IMR-90 (cell line): ENCODE results near the gene TEX35. TPM values are rescaled to one million over a fixed set of nuclear protein-coding genes. Genes with fewer than 3 reads are reported as not detected.

Source experiments
- ATAC-seq: fragments of 200-7000 bp; cut with Tn5 transposase; 2 replicates; pipeline ENCODE4 v1.9.1; 2020; ENCODE audit warnings: low read depth, mild to moderate bottlenecking, moderate library complexity
- BruUV-seq: library from RNA; stranded (reverse); fragments of 400-500 nt; replicated peaks from 2 replicates; lab custom pipeline; 2021; lab: Mats Ljungman, UMichigan
- CTCF ChIA-PET: fragments of 300-600 bp; formaldehyde crosslinking; extraction: SDS; loops from one replicate; lab custom pipeline; 2021; ENCODE audit warnings: antibody characterized with exemption; lab: Yijun Ruan, JAX
- POLR2A ChIA-PET: fragments of 300-600 bp; sonication (Branson Sonifier 250); formaldehyde crosslinking; loops from one replicate; lab custom pipeline; 2022; ENCODE audit warnings: antibody characterized with exemption; ENCODE audit not compliant: unreplicated experiment; lab: Charles Lee
- DNase-seq: peaks from one replicate; pipeline ENCODE4 v3.0.0; 2013
- H2AFZ ChIP-seq: replicated peaks from 2 replicates; pipeline ENCODE3; 2013; ENCODE audit warnings: low read length, mild to moderate bottlenecking; ENCODE audit not compliant: poor library complexity
- H2AK5ac ChIP-seq: 2 replicates; pipeline ENCODE4 v1.6.1; 2013; ENCODE audit warnings: low read depth, low read length, inconsistent platforms
- H2AK9ac ChIP-seq: replicated peaks from 2 replicates; pipeline ENCODE3; 2013; ENCODE audit warnings: mild to moderate bottlenecking, low read depth, low read length, moderate library complexity; ENCODE audit not compliant: poor library complexity
- H2BK120ac ChIP-seq: 2 replicates; pipeline ENCODE4 v1.6.1; 2013; ENCODE audit warnings: low read depth, low read length, inconsistent platforms
- H2BK15ac ChIP-seq: 3 replicates; pipeline ENCODE4 v1.6.1; 2013; ENCODE audit warnings: low read depth, low read length, inconsistent platforms
- H2BK20ac ChIP-seq: 2 replicates; pipeline ENCODE4 v1.6.1; 2013; ENCODE audit warnings: low read depth, mild to moderate bottlenecking, inconsistent platforms, low read length, moderate library complexity
- H2BK5ac ChIP-seq: 2 replicates; pipeline ENCODE4 v1.6.1; 2013; ENCODE audit warnings: mild to moderate bottlenecking, low read depth, low read length, inconsistent platforms; ENCODE audit not compliant: poor library complexity, severe bottlenecking
- H3K14ac ChIP-seq: replicated peaks from 2 replicates; pipeline ENCODE4 v1.6.1; 2013; ENCODE audit warnings: low read depth, low read length, inconsistent platforms
- H3K18ac ChIP-seq: 2 replicates; pipeline ENCODE4 v1.6.1; 2013; ENCODE audit warnings: low read depth, low read length, control low read depth
- H3K23ac ChIP-seq: 2 replicates; pipeline ENCODE4 v1.6.1; 2013; ENCODE audit warnings: low read depth, low read length, inconsistent platforms
- H3K27ac ChIP-seq: 2 replicates; pipeline ENCODE4 v1.5.1; 2013; ENCODE audit warnings: mild to moderate bottlenecking, control low read depth, low read length; ENCODE audit not compliant: insufficient read depth
- H3K27me3 ChIP-seq: 2 replicates; pipeline ENCODE4 v1.6.1; 2013; ENCODE audit warnings: low read length; ENCODE audit not compliant: control insufficient read depth, insufficient read depth
- H3K36me3 ChIP-seq: 2 replicates; pipeline ENCODE4 v1.6.1; 2013; ENCODE audit warnings: low read length, mixed read lengths; ENCODE audit not compliant: control insufficient read depth, insufficient read depth
- H3K4ac ChIP-seq: 2 replicates; pipeline ENCODE4 v1.6.1; 2013; ENCODE audit warnings: low read depth, low read length, inconsistent platforms
- H3K4me1 ChIP-seq: 2 replicates; pipeline ENCODE4 v1.6.1; 2013; ENCODE audit warnings: low read length, mixed read lengths; ENCODE audit not compliant: control insufficient read depth, insufficient read depth
- H3K4me2 ChIP-seq: 2 replicates; pipeline ENCODE4 v1.6.1; 2013; ENCODE audit warnings: low read depth, mild to moderate bottlenecking, control low read depth, low read length, moderate library complexity
- H3K4me3 ChIP-seq: 2 replicates; pipeline ENCODE4 v1.5.1; 2013; ENCODE audit warnings: low read depth, mild to moderate bottlenecking, control low read depth, low read length, moderate library complexity; ENCODE audit not compliant: insufficient read depth
- H3K56ac ChIP-seq: 2 replicates; pipeline ENCODE4 v1.6.1; 2013; ENCODE audit warnings: low read length, inconsistent platforms; ENCODE audit not compliant: insufficient read depth; ENCODE audit errors: extremely low read depth
- H3K79me1 ChIP-seq, 2 experiments: 2 replicates each; pipeline ENCODE4 v1.6.1; 2013; ENCODE audit warnings: low read length in 2 of 2, inconsistent platforms in 1 of 2, low read depth in 1 of 2
- H3K9ac ChIP-seq: 2 replicates; pipeline ENCODE4 v1.6.1; 2013; ENCODE audit warnings: low read depth, low read length, control low read depth
- H3K9me1 ChIP-seq: 2 replicates; pipeline ENCODE4 v1.6.1; 2013; ENCODE audit warnings: low read length, inconsistent platforms; ENCODE audit not compliant: insufficient read depth
- H3K9me3 ChIP-seq: 2 replicates; pipeline ENCODE4 v1.6.1; 2013; ENCODE audit warnings: low read length; ENCODE audit not compliant: control insufficient read depth, insufficient read depth
- H4K20me1 ChIP-seq: 2 replicates; pipeline ENCODE4 v1.6.1; 2013; ENCODE audit warnings: low read length, inconsistent platforms; ENCODE audit not compliant: insufficient read depth
- H4K5ac ChIP-seq: 2 replicates; pipeline ENCODE4 v1.6.1; 2013; ENCODE audit warnings: mild to moderate bottlenecking, low read depth, low read length, control low read depth
- H4K8ac ChIP-seq, 2 experiments: 2 replicates each; pipeline ENCODE4 v1.6.1; 2013; ENCODE audit warnings: low read depth in 2 of 2, low read length in 2 of 2, control low read depth in 1 of 2, inconsistent platforms in 1 of 2
- H4K91ac ChIP-seq: 2 replicates; pipeline ENCODE4 v1.6.1; 2013; ENCODE audit warnings: low read depth, low read length, inconsistent platforms; ENCODE audit not compliant: insufficient read depth
- BHLHE40 ChIP-seq: fragments of 150-350 bp; IDR thresholded peaks from 2 replicates; pipeline ENCODE4 v1.6.1; 2016; ENCODE audit warnings: mild to moderate bottlenecking, low read depth, low read length
- CHD1 ChIP-seq: IDR thresholded peaks from 2 replicates; pipeline ENCODE4 v1.6.1; 2012; ENCODE audit warnings: low read depth, low read length, improper control_type of control experiment
- MAFK ChIP-seq: IDR thresholded peaks from 2 replicates; pipeline ENCODE4 v1.6.1; 2012; ENCODE audit warnings: low read depth, low read length, improper control_type of control experiment
- MAZ ChIP-seq: IDR thresholded peaks from 2 replicates; pipeline ENCODE4 v1.6.1; 2012; ENCODE audit warnings: low read depth, mild to moderate bottlenecking, low read length, improper control_type of control experiment, moderate library complexity, borderline replicate concordance
- RAD21 ChIP-seq: IDR thresholded peaks from 2 replicates; pipeline ENCODE4 v1.6.1; 2012; ENCODE audit warnings: low read length, improper control_type of control experiment
- RCOR1 ChIP-seq: IDR thresholded peaks from 2 replicates; pipeline ENCODE4 v1.6.1; 2012; ENCODE audit warnings: mild to moderate bottlenecking, low read length, improper control_type of control experiment; ENCODE audit not compliant: insufficient replicate concordance
- RFX5 ChIP-seq: IDR thresholded peaks from 2 replicates; pipeline ENCODE4 v1.8.0; 2012; ENCODE audit warnings: low read depth, mild to moderate bottlenecking, low read length, moderate library complexity
- WGBS, 2 experiments: methylation state at CpG; one replicate each; pipeline versions ENCODE4 v1.1.5 to v1.1.7; 2013; ENCODE audit warnings: missing lambda C conversion rate in 2 of 2; ENCODE audit not compliant: insufficient read length in 1 of 2; ENCODE audit errors: extremely low coverage in 2 of 2; 5-methylcytosine and 5-hydroxymethylcytosine counted together
- dilution Hi-C: fragments of 300-500 bp; cut with HindIII; formaldehyde crosslinking; loops from one replicate; pipeline ENCODE4 v1.14.3; 2018; ENCODE audit warnings: low sequenced_read_pairs; ENCODE audit not compliant: unreplicated experiment
- in situ Hi-C: fragments of 300-500 bp; cut with MboI; formaldehyde crosslinking; loops from 3 replicates; pipeline ENCODE4 v1.14.3; 2019; ENCODE audit warnings: low sequenced_read_pairs, inconsistent platforms, mixed read lengths
- intact Hi-C: fragments of 100-400 bp; cut with micrococcal nuclease; formaldehyde crosslinking; loops from 2 replicates; pipeline ENCODE4 v1.10.0; 2022
- polyA plus RNA-seq, 3 experiments: library from polyadenylated mRNA; depleted of rRNA; stranded (reverse); fragments of >200 nt; gene quantifications; 2 replicates each; pipeline ENCODE4 v1.2.3, GENCODE V29; 2012; ENCODE audit warnings: low replicate concordance in 1 of 3
- total RNA-seq: library from RNA; depleted of rRNA; stranded (reverse); fragments of >200 nt; gene quantifications from 2 replicates; pipeline ENCODE4 v1.2.3, GENCODE V29; 2012
- TF ChIP-seq, protein P1 (sequence below): fragments of 150-350 bp; IDR thresholded peaks from 2 replicates; pipeline ENCODE4 v1.6.1; 2016; ENCODE audit warnings: low read depth, mild to moderate bottlenecking, low read length, moderate library complexity, borderline replicate concordance
- TF ChIP-seq, protein P2 (sequence below): fragments of 150-350 bp; IDR thresholded peaks from 2 replicates; pipeline ENCODE4 v1.6.1; 2017; ENCODE audit warnings: mild to moderate bottlenecking, antibody characterized with exemption, low read length, low read depth
- TF ChIP-seq, protein P3 (sequence below): conservative IDR thresholded peaks from 2 replicates; pipeline ENCODE4 v1.5.1; 2012; ENCODE audit warnings: mild to moderate bottlenecking, low read depth, low read length, improper control_type of control experiment

The TEX35 gene
- total and polyA plus RNA-seq, 2 of the 4 experiments (the other 2 are of a cell fraction) = 0.05 TPM; not detected in 1

DNA sequence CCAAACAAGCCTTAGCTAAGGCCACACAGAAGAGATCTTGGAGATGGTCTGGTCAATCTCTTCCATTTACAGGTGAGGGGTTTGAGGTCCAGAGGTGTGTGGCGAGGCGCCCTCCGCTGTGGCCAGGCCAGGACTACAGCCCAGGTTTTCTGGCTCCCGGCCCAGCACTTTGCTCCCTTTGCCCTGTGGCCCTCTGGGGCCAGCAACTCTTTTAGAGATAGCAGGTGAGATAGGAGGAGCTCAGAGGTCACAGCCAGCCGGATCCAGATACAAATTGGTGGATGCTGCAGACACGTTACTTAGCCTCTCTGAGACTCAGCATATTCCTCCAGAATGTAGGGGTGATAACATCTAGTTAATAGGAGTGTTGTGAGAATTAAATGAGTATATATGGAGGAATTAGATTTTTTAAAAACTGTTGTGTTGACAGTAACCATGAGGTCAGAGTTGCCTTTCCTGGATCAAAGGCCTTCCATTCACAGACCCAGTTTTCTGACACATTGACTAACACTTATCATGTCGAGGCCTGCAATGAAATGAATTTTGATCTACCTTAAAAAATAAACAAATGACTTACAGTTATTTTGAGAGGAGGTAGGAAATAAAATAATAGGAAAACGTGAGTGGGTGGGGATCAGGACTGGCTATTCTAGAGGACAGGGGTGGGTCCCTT is 16.6 kb downstream of the TEX35 start:
- Histone ChIP-seq H4K8ac (no peak overlapping the region), H4K5ac (no peak overlapping the region), H3K4me3 (no peak overlapping the region), H3K9me3 (no peaks in the 10 kb centered on the region), H3K27me3 (no peaks in the 10 kb centered on the region), H3K4me1 (peaks cover 14% of the 10 kb centered on the region), H3K36me3 (no peaks in the 10 kb centered on the region), H3K4ac (no peak overlapping the region; the same call in 1 of the 2 replicates), H3K14ac (no peak overlapping the region), H3K56ac (no peak overlapping the region), H2AK9ac (no peak overlapping the region), H2BK120ac (peak overlapping the region; percentile 6; the same call in 1 of the 2 replicates), H3K27ac (no peak overlapping the region), H3K23ac (no peak overlapping the region), H2AFZ (no peak overlapping the region), H2BK15ac (no peak overlapping the region), H2BK20ac (peak overlapping the region; percentile 2), H3K18ac (no peak overlapping the region), H2BK5ac (no peak overlapping the region), H3K79me1 (no peaks in the 10 kb centered on the region), H3K4me2 (no peak overlapping the region), H3K9me1 (peaks cover 6% of the 10 kb centered on the region; the same call in 1 of the 2 replicates), H4K91ac (no peak overlapping the region), H3K9ac (no peak overlapping the region), H4K20me1 (no peaks in the 10 kb centered on the region; the same call in 1 of the 2 replicates), H2AK5ac (peak overlapping the region; percentile 16; the same call in 1 of the 2 replicates)
- in situ Hi-C loops = loop anchor here (5.0 to 10.0 kb wide), 2 partner anchors 478 to 835 kb away; partner anchors contain the start of gene AXDND1
- dilution Hi-C loops = no loop called here
- ChIA-PET CTCF (interaction anchor here (0.9 kb wide), 1 partner anchor 478 kb away, joined by 3 read pairs; no protein-coding TSS in a partner anchor), POLR2A (no interaction called here)
- intact Hi-C loops = loop anchor here (5.0 kb wide), 3 partner anchors 217 to 838 kb away; partner anchors contain the start of genes AXDND1 and SOAT1
- DNase-seq (no peak), ATAC-seq (no peak)
- BruUV-seq = no TSS peak
- TF ChIP-seq RAD21 = no peak
- TF ChIP-seq, protein P1, sequence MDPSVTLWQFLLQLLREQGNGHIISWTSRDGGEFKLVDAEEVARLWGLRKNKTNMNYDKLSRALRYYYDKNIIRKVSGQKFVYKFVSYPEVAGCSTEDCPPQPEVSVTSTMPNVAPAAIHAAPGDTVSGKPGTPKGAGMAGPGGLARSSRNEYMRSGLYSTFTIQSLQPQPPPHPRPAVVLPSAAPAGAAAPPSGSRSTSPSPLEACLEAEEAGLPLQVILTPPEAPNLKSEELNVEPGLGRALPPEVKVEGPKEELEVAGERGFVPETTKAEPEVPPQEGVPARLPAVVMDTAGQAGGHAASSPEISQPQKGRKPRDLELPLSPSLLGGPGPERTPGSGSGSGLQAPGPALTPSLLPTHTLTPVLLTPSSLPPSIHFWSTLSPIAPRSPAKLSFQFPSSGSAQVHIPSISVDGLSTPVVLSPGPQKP = no peak
- no peak for TF ChIP-seq MAZ
- TF ChIP-seq RFX5 = no peak
- no peak for TF ChIP-seq MAFK
- no peak for TF ChIP-seq BHLHE40
- TF ChIP-seq, protein P2, sequence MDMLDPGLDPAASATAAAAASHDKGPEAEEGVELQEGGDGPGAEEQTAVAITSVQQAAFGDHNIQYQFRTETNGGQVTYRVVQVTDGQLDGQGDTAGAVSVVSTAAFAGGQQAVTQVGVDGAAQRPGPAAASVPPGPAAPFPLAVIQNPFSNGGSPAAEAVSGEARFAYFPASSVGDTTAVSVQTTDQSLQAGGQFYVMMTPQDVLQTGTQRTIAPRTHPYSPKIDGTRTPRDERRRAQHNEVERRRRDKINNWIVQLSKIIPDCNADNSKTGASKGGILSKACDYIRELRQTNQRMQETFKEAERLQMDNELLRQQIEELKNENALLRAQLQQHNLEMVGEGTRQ = no peak
- TF ChIP-seq, protein P3, sequence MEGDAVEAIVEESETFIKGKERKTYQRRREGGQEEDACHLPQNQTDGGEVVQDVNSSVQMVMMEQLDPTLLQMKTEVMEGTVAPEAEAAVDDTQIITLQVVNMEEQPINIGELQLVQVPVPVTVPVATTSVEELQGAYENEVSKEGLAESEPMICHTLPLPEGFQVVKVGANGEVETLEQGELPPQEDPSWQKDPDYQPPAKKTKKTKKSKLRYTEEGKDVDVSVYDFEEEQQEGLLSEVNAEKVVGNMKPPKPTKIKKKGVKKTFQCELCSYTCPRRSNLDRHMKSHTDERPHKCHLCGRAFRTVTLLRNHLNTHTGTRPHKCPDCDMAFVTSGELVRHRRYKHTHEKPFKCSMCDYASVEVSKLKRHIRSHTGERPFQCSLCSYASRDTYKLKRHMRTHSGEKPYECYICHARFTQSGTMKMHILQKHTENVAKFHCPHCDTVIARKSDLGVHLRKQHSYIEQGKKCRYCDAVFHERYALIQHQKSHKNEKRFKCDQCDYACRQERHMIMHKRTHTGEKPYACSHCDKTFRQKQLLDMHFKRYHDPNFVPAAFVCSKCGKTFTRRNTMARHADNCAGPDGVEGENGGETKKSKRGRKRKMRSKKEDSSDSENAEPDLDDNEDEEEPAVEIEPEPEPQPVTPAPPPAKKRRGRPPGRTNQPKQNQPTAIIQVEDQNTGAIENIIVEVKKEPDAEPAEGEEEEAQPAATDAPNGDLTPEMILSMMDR = no peak
- no peak for TF ChIP-seq CHD1
- no peak for TF ChIP-seq RCOR1
- 100% methylated on average over 2 of the region's 8 CpGs; no CpG with 5 or more reads in 1 of the 2 experiments for WGBS, 2 experiments
